GM18505 (cell line): ENCODE results near the gene NFIX.

Source experiments
- ATAC-seq: cut with Tn5 transposase; IDR thresholded peaks from one replicate; pipeline ENCODE4 v1.9.1; 2021; ENCODE audit not compliant: unreplicated experiment
- POLR2A ChIP-seq: IDR thresholded peaks from 4 replicates; pipeline ENCODE4 v1.6.1; 2011; ENCODE audit warnings: borderline replicate concordance; ENCODE audit not compliant: insufficient read depth, insufficient read length; ENCODE audit errors: extremely low read depth

NFIX gene

DNA sequence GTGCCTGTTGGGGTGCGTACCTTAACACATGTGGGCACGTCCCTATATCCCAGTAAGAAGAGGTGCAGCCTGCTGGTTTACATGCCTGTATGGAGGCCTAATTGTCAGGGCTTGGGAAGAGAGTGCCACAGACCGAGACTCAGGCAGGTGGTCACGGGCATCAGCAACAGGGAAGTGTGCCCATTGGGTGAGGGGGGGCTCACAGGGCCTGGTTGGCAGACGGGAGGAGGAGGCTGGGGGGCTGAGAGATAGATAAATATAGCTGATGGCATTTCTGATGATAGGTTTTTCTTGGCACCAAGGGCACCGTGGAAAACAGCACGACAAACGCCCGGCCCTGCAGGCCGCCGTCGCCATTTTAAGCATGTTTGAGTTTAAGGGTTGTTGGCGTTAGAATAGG lies 37.6 kb downstream of the NFIX start:
- no peak for TF ChIP-seq POLR2A
- no peak for ATAC-seq

GRCh38 chr19:13033244-13033643 lies 38.0 kb downstream of the NFIX start:
- no peak for ATAC-seq
- TF ChIP-seq POLR2A, result no peak

GRCh38 chr19:13033819-13034611 lies 38.7 kb downstream of the NFIX start:
- no peak for ATAC-seq
- TF ChIP-seq POLR2A, result no peak

GRCh38 chr19:13034636-13035035 lies 39.4 kb downstream of the NFIX start:
- ATAC-seq, result no peak
- TF ChIP-seq POLR2A, result no peak

GRCh38 chr19:13035820-13036365 lies 40.6 kb downstream of the NFIX start:
- ATAC-seq, result no peak

DNA sequence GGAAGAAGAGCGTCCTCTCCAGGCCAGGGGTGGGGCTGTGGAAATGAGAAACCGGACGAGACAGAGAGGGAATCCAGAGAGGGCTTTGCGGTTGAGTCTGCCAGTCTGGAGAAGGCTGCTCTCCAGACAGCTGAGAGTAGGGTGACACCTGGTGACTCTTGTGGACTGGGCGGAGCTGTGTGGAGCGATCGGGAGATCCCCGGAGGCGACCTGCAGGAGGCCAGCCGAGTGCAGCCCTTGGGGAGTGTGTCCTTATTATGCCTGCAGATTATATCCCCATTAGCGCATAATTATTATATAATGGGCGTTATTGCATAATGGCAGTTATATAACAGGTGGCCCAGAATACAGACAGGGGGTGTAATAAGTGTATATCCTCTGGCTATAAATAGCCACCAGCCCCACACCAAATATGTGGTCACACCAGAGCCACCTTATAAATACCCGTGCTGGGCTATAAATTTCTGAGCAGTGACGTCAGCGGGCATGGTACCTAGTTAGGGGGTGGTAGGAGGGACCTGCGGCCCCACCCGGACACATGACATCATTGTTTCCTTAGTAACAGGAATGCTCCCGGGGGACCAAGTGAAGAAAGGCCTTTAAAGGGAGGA lies 41.2 kb downstream of the NFIX start:
- ATAC-seq, result no peak
- no peak for TF ChIP-seq POLR2A

More at GRCh38 chr19:13035820-13036365, 40.6 kb downstream of the NFIX start:
- no peak for TF ChIP-seq POLR2A

GRCh38 chr19:13037161-13037560 lies 41.9 kb downstream of the NFIX start:
- ATAC-seq, result no peak
- TF ChIP-seq POLR2A, result no peak

DNA sequence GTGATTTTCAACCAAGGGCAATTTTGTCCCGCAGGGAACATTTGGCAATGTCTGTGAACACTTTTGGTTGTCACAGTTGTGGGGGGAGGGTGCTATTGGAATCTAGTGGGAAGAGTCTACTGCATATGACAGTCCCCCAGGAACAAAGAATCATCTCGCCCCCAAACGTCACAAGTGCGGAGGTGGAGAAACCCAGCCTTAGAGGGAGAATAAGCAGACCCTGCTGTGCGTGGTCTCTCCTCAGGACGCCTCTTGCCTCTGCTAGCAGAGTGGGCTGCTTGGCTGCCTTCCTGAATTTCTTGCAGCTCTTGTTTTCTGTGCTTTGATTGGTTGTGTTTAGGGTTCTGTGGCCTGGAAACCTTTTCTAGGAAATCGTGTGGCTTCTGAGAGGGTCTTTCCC lies 42.5 kb downstream of the NFIX start:
- no peak for ATAC-seq
- no peak for TF ChIP-seq POLR2A

DNA sequence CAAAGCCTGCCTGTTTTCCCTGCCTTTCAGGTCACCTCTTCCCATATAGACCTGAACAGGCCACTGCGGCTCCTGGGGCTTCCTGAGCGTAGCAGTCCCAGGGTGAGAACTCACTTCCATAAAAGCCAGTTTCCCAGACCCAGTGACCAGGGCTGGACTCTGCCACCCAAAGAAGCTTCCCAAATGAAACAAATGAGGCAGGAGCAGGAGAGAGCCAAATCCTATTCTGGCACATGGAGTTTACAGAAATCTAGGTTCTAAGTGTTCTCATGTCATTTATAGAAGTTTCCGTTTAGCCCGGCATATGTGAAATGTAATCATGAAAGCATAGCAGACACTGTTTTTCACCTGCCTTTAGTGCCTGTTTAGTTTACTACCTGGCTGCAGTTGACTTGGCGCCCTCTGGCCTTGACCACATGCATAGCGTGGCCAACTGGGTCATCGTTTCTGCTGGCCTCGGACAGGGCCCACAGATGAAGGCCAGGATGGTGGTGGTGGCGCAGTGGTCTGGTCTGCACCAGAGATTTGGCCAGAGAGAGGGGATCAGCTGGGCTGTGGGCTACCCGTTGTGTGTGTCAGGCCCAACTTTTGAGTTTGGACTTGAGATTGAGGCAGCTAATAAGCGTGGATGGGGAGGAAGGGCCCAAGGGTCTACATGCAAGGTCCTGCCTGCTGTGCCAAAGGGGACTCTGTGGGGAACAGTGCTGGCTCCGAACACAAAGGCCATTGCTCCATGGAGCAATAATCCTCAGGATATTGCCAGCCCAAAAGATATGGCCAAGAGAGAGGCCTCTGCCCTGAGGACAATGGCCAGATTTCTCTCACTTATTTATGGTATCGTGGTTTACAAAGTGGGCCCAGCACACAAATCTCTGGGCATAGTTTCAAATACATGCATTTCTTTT lies 43.3 kb downstream of the NFIX start:
- no peak for ATAC-seq
- no peak for TF ChIP-seq POLR2A

DNA sequence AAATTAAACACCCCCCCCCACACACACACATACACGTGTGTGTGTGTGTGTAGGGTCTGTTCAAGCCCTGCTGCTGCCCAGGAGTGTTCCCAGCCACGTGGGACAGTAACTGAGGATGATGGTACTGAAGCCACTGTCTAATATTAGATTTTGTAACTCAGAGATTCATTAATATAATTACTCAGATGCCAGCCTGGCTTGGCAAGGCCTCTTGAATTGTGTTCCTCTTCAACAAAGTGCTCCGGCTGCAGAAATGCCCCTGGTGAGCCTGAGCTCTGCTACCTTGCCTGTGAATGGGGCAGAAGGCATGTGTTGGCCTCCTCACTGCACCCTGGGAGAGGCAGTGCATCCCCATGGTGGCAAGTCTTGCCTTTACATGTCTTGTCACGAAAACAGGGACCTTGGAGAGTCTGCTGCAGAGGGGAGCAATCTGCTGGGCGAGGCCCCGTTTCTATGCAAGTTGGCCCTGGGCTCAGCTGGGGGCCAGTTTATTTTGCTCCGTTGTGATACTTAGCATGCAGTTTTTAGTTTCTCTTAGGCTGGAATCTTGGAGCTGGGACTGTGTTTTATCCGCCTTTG lies 44.0 kb downstream of the NFIX start:
- no peak for TF ChIP-seq POLR2A
- no peak for ATAC-seq

- TF ChIP-seq POLR2A, result no peak
- no peak for ATAC-seq
These were observed 45.1 kb downstream of the NFIX start for GRCh38 chr19:13040232-13040947.

DNA sequence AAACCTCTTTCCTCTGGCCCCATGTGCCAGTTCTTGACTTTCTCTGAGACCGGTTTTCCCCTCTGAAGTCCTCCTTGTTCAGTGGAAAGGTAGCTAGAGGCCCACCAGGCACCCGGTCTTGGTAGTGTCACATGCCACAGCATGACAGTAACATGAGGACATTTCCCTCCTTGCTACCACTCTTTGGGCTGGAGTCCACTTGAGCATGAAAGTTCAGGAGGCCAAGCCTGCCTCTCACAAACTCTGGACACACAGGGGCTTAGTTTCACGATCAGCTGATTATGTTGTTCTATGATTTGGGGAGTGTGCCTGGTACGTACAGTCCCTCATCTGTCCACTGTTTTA lies 45.6 kb downstream of the NFIX start:
- ATAC-seq, result no peak

GRCh38 chr19:13042443-13043130 lies 47.3 kb downstream of the NFIX start:
- TF ChIP-seq POLR2A, result no peak
- no peak for ATAC-seq

More for the DNA sequence above, 45.6 kb downstream of the NFIX start:
- no peak for TF ChIP-seq POLR2A

DNA sequence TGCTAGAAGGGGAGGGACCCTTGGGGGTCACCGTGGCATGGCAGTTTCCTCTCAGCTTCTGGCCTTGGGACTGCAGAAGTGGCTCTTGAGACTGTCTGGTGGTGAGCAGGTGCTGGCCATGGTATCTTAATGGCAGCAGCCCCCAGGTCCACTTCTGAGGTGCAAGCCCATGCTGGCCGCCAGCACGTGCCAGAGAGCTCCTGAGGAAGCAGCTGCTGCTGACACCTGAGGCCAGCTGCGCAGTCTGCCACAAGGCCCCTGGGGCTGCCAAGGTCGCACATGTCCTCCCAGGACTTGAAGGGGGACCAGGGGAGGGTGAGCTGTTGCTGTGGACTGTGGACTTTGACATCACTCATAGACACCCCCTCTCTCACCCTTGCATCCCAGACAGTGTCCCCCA lies 48.0 kb downstream of the NFIX start:
- no peak for ATAC-seq
- no peak for TF ChIP-seq POLR2A
